NCI-H2196 (cell line): Measurements from ENCODE around the gene POLR2L.

Source experiments
- DNase-seq: peaks from one replicate; lab custom pipeline; 2025; ENCODE audit not compliant: unreplicated experiment; lab: John Stamatoyannopoulos, UW

The POLR2L gene

DNA sequence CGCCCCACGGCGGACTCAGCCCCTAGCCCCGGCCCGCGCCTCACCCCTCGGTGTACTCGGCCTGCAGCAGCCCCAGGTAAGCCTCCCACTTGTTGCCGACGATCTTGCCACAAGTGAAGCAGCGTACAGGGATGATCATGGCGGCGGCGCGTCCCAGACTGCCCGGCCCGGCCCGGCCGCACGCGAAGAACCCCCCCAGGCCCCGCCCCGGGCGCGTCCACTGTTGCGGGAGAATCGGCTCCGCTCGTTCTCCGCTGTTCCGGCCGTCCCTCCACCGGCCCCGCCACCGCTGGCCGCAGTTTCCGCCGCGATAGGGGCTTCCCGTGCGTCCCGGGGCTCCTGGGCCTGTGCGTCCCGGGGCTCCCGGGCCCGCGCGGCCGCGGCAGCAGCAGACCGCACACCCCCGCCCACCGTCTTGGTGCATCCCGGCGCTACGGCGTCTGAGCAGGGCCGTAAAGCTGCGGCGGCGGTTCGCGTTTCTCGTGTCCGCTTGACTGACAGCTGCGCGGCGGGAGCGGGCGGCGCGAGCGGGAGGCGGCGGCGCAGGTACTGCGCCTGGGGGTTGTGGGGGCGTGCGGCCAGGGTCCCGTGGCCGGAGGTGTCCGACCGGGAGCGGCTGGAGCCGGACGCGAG, at the start of gene POLR2L, which contains the start of gene TSPAN4:
Gene POLR2L (minus strand): TSS at position 160 of the 633 bp plus-strand sequence. CDS start 21 bp downstream, at position 139.
Gene TSPAN4 (plus strand): TSS at position 483 of the 633 bp plus-strand sequence. CDS start 7,453 bp downstream, outside the sequence.
- peak; percentile 87 for DNase-seq

DNA sequence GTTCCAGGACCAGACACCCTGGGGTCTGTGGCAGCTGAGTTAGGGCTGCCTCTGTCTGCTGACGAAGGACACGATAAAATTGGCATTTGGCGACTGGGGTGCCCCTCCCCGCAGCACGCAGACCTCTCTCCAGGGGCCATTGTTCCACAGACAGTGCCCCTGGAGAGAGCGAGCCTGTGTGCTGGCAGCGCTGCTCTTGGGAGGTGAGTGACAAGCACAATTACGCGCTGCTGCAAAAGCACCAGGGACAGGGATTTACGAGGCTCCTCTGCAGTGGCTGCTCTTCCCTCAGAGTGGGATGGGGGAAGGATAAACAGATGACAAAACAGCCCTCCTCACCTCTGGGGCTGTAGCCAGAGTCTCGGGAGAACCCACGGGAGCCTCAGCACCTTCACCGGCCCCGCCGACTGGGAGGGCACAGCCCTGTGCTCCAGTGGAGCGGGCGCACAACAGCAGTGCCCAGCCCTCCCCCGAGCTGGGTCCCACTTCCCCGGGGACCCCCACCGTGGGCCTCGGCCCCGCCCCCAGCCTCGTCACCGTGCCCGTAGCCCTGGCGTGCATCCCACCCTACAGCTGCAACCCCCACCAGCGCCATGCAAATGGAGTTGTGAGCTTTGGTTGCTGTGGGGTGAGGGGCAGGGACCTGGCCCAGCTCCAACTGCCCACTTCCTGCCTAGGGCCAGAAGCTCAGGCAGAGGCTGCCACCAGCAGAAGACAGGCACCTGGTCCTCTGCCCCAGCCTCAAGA, 48.6 kb upstream of the POLR2L start:
- no peak for DNase-seq

DNA sequence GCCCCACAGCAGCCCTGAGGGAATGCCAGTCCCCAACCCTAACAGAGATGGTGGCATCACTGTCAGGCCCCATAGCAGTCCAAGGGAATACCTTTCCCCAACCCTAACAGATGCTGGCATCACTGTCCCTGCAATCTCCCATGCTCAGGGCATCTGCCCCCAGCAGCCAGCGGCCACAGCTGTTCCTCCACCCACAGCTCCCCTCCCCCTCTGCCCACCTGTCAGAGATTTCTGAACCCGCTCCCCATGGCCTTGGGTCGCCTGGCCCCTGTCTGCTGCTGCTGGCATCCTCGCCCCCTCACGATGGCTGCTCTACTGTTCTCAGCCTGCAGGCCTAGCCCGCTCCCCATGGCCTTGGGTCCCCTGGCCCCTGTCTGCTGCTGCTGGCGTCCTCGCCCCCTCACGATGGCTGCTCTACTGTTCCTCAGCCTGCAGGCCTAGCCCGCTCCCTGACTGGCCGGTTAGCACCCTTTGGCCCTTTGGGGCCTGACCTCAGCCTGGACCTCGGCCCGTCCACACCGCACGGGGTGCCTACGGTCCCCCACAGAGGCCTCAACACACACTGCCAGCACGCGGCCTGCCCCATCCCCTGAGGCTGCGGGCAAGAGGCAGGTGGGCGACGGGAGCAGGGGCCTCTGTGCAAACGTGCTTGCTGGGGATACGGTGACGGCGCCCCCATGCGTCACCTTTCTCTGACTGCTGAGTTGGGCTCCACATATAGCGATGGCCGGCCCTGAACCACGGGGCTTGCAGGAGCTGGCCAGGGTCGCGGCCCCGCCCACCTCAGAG, 47.6 kb upstream of the POLR2L start:
- DNase-seq, result no peak

DNA sequence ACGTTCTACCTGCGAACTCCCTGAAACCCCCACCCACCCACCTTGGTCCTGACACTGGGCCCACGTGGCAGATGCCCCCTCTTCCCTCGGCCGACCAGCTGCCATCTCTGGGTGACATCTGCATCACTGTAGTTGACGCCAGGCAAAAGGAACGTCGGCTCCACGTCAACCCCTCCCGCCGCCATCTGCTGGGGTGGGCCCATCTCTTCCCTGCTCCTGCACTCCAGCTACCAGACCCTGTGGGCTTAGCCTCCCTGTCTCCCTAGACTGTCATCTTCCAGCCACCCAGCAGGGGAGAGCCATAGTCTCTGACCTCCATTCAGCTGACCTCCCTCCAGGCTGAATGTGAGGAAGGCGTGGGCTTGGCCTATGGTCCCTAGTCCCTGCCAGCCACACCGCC, 46.9 kb upstream of the POLR2L start:
- DNase-seq, result no peak

DNA sequence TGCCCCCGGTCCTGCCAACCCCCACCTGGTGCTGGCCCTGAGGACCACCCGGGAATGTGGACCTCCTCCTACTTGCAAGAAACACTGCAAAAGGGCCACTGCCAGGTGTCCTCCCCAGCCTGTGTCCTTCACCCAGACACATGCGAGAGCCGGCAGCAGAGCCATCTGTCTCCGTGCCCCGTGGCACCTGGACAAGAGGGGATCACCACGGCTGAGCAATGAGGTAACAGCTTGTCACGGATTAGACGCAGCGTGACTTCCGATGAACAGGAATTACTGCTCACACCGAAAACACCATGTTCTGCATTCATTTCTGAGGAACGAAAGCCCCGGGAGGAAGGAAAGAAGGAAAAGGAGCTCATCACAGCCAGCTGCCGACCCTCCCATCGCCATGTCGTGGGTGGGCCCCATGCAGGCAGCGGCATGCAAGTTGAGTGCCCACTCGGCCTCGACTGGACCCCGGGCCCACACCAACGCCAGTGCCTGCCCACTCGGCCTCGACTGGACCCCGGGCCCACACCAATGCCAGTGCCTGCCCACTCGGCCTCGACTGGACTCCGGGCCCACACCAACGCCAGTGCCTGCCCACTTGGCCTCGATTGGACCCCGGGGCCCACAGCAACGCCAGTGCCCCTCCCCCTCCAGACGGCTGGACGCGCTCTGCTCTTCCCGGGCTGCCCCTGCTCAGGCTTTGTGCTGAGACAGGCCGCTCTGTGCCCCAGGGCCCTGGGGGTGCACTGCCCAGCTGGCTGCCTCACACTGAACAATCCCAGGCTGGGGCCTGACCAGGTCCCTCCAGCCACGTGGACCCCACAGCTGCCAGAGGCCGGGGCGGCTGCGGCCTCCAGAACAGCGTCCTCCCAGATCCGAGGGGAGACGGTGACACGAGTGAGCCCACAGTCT, 46.2 kb upstream of the POLR2L start:
- DNase-seq, result no peak

DNA sequence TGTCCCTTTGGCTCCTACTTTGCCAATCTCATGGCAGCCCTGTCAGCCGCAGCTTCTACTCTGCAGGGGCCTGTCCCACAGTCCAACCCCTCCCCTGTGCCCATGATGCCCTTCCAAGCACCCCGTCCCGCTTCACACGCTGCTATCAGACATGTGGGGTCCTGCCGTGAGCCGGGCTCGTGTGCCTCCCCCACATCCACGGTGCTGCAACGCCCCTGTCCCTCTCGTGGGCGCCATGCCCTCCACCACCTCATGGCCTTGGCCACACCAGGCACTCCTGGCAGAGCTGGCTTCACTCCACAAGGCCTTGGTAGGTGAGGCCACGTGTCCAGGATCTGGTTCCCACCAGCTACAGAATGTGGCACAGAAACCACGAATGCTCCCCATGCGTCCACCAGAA, 45.3 kb upstream of the POLR2L start:
- no peak for DNase-seq

DNA sequence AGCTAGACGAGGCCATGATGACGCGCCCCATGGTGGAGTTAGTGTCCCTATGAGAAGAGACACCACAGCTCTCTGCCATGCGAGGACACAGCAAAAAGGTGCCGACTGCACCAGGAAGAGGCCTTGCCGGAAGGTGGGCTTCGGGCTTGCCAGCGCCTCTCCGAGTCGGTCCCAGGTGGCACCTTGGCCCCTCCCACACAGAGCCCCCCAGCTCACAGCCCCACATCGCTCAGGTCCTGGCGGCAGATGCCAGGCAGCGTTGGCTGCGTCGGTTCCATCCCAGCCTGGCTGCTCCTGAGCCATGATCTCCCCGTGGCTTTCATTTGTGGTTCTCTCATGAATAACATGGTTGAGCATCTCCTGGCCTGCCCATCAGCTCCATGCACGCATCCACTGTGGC, 44.2 kb upstream of the POLR2L start:
- no peak for DNase-seq

DNA sequence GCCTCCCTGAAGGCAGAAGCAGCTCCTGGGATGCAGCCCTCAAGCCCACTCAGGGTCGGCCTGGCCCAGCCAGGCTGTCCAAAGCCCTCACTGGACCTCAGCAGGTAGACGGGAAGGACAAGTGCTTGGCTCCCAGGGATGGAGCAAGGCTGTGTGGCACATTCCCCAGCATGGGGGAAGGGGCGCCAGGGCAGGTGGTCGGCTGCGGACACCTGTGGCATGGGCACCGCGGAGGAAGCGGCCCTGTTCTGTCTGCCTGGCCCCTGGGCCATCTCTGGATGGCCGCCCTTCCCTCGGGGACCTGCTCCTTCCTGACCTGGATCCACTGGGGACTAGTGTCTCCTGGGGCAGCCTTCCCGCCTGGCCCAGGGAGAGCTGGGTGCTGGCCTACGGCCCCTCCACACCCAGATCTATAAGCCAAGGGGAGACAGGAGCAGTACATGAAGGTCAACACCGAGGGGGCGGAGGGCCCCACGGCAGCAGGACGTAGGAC, 42.3 kb upstream of the POLR2L start:
- no peak for DNase-seq

DNA sequence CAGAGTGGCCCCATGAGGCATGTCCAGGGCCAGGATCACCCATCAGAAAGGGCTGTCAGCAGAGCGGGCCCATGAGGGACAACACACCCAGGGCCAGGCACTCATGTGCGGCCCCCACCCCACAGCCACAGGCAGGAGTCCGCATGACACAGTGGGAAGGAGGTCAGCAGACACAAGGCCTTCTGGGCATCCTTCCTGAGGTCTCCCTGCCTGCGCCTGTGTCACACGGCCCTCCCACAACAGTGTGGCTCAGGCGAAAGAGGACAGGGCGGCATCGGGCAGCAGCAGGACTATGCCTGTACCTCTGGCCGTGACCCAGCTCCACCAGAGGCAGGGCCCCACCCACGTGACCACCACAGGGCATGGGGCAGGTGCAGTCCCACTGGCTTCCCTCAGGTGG, 41.2 kb upstream of the POLR2L start:
- DNase-seq, result no peak

DNA sequence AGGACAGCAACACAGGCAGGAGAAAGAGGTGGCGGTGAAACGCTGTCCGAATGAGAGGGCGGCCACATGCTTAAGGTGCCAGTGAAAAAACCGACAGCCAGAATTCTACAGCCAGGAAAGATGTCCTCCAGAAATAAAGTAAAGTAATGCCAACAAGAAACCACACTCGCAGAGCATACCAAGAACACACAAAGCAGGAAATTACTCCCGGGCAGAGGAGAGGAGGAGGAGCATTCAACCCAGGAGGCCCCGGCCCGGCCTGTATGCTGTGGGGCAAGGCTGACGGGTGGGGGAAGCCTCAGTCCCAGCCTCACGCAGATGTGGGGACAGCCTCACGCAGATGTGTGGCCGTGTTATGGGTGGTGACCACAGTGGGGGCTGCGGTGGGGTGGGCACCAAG, 40.3 kb upstream of the POLR2L start:
- DNase-seq, result no peak

DNA sequence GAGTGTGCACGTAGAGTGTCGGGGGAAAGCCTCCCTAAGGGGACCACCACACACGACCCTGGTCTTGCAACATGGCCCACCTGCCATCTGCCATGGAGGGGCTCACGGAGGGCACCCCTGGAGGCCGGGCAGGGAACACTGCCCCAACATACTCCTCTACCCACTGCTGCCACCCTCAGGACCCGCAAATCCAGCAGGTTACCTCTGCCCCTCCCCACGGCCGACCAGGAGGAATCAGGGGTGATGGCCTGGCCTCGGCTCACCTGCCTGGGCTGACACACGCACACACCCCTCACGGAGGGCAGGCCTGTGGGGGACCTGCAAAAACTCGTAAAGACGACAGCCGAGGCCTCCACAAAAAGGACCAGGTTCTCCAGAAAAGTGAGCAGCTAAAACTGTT, 38.1 kb upstream of the POLR2L start:
- DNase-seq, result no peak

DNA sequence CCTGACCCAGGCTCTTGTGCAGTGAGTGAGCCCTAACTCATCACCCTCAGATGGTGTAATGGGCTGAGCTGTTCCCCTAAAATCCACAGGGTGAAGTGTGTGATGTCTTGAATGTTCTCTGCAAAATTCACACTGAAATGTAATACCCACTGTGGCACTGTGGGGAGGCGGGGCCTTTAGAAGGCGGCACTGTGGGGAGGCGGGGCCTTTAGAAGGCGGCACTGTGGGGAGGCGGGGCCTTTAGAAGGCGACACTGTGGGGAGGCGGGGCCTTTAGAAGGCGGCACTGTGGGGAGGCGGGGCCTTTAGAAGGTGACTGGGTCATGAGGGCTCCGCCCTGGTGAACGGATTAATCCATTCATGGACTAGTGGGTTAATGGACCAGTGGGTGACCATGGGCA, 35.2 kb upstream of the POLR2L start:
- DNase-seq, result peak; percentile 23

DNA sequence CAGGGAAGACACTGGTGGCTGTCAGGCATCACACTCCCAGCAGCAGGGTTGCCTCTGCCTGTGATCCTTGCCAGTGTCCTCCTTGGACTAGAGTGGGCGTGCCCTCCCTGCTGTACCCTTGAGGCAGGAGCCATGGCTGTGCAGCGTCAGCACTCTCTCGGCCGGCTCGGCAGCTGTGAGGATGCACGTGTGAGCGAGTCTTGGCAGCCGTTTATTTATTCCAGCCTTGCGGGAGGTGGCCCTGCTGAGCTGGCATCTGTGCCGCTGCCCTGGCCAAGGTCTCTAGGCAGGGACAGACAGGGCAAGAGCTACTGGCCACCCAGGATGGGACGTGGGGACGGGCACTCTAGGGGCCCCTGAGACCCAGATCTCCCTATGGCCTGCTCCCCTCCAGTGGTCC, 34.2 kb upstream of the POLR2L start:
- DNase-seq, result peak; percentile 73

DNA sequence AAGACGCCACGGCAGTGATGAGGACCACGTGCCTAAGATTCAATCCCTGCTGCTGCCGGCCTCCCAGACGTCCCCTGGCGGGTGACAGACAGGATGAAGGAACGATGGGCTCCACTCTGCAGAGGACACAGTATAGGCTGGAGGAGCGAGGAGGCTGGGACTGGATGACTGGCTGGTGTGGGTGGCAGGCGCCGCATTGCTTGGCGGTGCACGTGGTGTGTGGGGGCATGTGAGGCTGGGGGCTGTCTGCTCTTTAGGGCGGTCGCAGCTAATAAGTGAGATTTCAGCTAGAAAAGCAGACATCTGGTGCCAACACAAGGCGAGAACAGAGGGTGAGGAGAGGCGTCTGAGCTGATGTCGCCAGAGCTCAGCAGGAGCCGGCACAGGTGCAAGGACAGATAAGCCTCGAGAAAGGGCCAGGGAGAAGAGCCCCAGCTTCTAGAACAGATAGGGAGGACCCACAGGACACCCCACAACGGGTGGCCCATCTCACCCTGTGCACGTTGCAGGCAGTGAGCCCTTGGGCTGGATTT, 33.5 kb upstream of the POLR2L start:
- no peak for DNase-seq

DNA sequence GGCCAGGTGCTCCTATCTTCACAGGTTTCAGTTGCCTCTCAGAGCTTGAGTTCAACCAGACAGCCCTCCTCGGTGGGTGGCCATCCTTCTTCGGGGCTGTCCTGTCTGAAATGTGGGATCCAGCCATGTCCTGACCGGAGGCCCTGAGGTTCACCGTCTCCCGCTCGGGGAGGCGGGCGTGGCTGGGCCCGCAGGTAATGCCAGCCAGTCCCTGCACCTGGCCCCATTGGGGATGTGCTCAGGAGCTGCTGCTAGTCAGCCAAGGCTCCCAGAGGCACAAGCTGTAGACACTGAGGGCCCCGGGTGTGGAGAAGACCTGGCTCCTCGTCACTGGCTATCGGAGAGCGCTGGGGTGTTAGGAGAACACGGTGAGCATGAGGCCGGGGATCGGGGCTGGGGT, 32.9 kb upstream of the POLR2L start:
- no peak for DNase-seq

DNA sequence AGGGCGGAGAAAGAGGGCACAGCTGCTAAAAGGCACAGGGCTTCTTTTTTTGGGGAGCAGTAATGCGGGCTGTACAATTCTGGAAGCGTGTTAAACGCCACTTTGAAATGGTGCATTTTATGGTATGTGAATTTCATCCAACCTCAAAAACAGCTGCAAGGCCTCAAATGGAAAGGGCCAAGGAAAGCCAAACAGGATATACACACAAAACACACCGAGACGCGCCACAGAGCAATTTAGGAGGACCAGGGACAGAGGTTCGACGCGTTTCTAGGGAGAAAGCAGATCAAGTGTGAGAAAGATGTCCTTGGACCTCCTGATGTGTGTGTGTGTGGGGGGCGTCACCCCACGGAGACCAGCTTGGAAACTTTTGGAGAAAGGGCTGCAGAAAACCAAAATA, 31.4 kb upstream of the POLR2L start:
- DNase-seq, result no peak

DNA sequence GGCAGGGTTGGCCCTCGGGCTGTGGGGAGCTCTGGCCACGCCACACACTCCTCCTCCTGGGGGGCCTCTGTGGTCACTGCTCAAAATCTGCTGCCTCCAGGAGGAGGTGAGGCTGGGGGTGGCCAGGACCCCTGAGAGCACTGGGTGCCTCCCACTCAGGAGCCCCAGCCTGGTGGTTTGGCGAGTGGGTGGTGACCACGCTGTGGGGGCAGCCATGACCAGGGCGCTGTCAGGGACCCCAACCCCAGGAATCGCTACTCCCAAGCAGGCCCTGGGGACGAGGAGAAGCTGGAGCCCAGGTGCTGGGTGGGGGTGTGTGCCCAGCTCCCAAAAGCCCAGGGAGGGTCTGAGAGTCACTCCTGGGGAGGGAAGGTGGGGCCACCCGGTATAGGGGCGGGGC, 30.5 kb upstream of the POLR2L start:
- DNase-seq, result no peak

DNA sequence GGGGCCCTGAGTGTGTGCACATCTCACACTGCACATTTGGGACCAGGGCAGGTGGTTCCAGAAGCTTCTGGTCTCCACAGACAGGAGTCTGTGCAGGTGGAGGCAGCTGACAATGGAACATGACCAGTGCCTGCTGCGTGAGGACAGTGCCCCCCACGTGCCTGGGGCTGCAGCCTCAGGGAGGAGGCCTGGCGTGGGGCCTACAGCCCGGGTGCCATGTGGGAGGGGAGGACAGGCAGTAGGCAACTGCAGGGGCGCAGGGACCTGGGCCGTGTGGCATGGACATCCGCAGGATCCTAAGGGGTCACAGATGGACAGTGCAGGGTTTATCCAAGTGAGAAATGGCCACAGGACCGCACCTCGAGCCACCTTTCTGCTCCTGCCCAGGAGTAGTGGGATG, 29.1 kb upstream of the POLR2L start:
- no peak for DNase-seq

DNA sequence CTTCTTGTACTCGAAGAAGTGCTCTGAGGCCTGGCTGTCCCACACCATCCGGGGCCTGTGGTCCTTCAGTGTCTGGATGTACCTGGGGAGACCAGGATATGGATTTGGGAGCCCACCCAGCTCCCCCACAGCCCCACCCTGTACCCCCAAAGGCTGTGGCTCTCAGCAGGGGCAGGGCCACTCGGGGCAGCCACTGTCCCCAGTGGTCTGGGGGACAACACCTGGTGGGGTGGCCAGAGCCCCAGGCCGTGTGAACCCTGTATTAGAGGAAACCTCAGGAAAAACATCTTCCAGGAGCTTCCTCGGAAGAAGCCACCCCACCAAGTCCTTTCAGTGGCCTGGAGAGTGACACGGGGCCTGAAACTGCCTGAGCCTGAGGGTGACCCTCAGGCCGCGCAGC, 28.1 kb upstream of the POLR2L start:
- DNase-seq, result no peak

DNA sequence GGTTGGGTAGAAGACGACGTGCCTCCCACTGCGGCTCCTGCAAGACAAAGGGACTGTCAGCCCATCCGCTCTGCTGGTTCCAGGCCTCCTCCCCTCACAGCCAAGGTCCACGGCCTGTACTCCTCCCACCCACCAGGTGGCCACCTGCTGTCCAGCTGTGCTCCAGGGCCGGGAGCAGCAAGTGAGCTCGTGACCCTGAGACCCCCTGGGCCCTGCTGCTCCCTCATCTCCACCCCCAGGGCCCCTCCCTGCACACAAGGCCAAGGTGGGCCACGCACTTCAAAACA, 27.7 kb upstream of the POLR2L start:
- no peak for DNase-seq
